ENCODE results near the gene SLC12A4.
A peak's percentile ranks its signal among the peaks of the same experiment; 100 is the strongest.

Gene SLC12A4

GRCh38 chr16:67901734-67902133 is 66.7 kb downstream of the SLC12A4 start:
- Mint-ChIP-seq H3K4me3 (no peak overlapping the region), H3K27me3 (no peaks in the 10 kb centered on the region), H3K27ac (ENCODE audit: low read depth) (no peak overlapping the region), H3K4me1 (peaks cover 33% of the 10 kb centered on the region), H3K9me3 (no peaks in the 10 kb centered on the region), H3K36me3 (ENCODE audit: insufficient read depth) (peaks cover 16% of the 10 kb centered on the region)
- ATAC-seq (replicated peaks; ENCODE audit: extremely low read depth, poor library complexity, severe bottlenecking), result no peak
- DNase-seq (ENCODE audit: low spot score in 2 of 2), result no peak

- DNase-seq (ENCODE audit: low spot score in 2 of 2) (no peak), ATAC-seq (replicated peaks; ENCODE audit: extremely low read depth, poor library complexity, severe bottlenecking) (no peak)
- peaks cover 15% of the 10 kb centered on the region for H3K36me3 Mint-ChIP-seq (ENCODE audit: insufficient read depth)
- no peaks in the 10 kb centered on the region for H3K9me3 Mint-ChIP-seq
- H3K27me3 Mint-ChIP-seq, result no peaks in the 10 kb centered on the region
- no peak overlapping the region for H3K4me3 Mint-ChIP-seq
- H3K4me1 Mint-ChIP-seq, result peaks cover 40% of the 10 kb centered on the region
- H3K27ac Mint-ChIP-seq (ENCODE audit: low read depth), result peak overlapping the region; percentile 44
Observed at GRCh38 chr16:67897231-67897630, 71.2 kb downstream of the SLC12A4 start.

DNA sequence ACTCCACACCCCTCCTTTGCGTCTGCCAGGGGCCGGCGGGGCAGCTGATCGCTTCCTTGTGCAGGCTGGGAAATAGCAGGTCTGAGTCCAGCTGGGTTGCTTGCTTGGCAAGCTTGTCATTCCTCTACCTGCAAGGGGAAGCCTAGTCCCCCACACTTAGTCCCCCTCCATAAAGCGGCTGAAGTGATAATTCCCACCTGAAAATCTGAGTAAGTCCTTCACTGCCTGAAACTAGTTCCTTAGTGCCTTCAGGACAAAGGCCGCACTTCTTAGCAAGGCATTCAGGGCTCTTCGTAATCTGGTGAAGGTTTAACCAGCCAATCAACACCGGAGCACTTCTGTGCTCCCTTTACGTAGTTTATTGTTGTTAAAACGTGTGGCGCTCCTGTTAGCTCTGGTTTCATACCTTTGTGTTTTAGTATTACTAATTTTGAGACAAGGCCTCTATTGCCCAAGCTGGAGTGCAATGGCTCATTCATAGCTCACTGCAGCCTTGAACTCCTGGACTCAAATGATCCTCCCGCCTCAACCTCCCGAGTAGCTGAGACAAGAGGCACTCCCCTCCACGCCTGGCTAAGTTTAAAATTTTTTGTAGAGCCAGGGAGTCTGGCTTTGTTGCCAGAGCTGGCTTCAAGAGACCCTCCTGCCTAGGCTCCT is 74.6 kb downstream of the SLC12A4 start:
- Mint-ChIP-seq H3K36me3 (ENCODE audit: insufficient read depth) (peaks cover 14% of the 10 kb centered on the region), H3K4me1 (peaks cover 27% of the 10 kb centered on the region), H3K27me3 (no peaks in the 10 kb centered on the region), H3K9me3 (no peaks in the 10 kb centered on the region), H3K27ac (ENCODE audit: low read depth) (peak overlapping the region; percentile 95), H3K4me3 (peak overlapping the region; percentile 93)
- ATAC-seq (replicated peaks; ENCODE audit: extremely low read depth, poor library complexity, severe bottlenecking), result peak; percentile 4
- no peak for DNase-seq (ENCODE audit: low spot score in 2 of 2)
